Measurements from ENCODE around the gene HSD17B2.

Gene HSD17B2

GRCh38 chr16:82033006-82033405 is 2.0 kb upstream of the HSD17B2 start:
- TF ChIP-seq GATA3 (IDR thresholded peaks at IDR 0.05; ENCODE audit: low read depth, low read length) (no peak), GATA2 (IDR thresholded peaks at IDR 0.05; ENCODE audit: low read depth, low read length) (no peak)

DNA sequence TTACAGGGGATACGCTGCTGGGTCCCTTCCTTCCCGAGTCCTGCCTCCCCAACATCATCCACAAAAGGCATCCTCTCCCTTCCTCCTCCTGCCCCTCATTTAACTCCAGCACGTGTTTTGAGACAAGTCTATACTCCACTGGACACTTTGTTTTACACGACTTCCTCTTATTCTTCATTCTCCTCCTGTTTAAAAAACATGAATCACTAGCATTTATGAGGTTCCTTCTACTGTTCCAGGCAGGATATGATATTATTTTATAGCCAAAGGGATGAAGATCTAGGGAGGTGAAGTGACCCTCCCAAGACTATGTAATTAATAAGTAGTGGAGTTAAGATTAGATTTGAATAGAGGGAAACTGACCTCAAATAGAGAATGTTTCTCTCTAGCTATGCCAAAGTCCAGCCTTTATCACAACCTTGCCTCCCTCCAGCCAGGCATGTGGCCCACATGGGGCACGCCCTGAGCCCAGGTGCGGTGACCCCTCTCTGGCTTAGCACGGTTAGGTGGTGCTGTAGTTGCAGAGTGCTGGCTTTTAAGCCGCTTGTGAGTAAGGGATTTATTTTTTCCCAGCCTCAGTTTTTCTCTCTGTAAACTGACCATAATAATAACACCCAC is 1.3 kb upstream of the HSD17B2 start:
- TF ChIP-seq GATA3 (IDR thresholded peaks at IDR 0.05; ENCODE audit: low read depth, low read length) (no peak), GATA2 (IDR thresholded peaks at IDR 0.05; ENCODE audit: low read depth, low read length) (no peak)

DNA sequence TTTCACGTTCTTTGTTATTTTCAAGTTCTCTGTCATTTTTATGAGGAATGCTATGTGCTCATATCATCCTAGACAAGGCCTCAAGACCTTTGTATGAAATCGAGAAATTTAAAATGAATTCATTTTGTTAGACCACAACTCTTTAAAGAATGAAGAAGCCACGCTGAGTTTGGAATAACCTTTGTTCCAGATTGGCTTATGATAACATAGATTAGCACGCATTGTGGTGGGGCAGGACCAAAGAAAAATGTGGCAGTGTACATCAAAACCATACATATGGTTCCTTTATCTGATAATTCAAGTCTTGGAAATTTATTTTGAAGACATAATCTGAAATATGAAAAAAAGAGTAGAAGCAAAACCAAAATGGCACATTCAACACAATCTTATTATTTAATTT is 2.2 kb downstream of the HSD17B2 start:
- TF ChIP-seq GATA2 (IDR thresholded peaks at IDR 0.05; ENCODE audit: low read depth, low read length), result no peak
- no peak for TF ChIP-seq GATA3 (IDR thresholded peaks at IDR 0.05; ENCODE audit: low read depth, low read length)

DNA sequence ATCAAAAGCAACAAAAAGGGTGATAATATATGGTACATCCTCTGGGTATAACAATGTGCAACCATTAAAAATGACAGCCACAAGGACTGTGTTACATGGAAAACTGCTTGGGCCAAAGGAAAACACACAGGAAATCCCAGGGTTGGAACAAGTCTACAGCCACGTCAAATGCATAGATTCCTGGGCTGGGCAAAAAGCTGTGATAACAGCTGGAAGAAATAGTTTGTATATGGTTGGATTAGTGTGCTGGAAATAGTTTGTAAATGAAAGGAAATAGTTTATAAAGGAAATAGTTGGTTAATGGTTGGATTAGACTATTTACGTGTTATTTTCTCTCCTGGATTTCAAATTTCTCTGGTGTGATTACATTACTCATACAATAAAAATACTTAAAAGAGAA is 2.6 kb downstream of the HSD17B2 start:
- no peak for TF ChIP-seq GATA3 (IDR thresholded peaks at IDR 0.05; ENCODE audit: low read depth, low read length)
- TF ChIP-seq GATA2 (IDR thresholded peaks at IDR 0.05; ENCODE audit: low read depth, low read length), result no peak

- no peak for TF ChIP-seq GATA3 (IDR thresholded peaks at IDR 0.05; ENCODE audit: low read depth, low read length)
- no peak for TF ChIP-seq GATA2 (IDR thresholded peaks at IDR 0.05; ENCODE audit: low read depth, low read length)
Observed at GRCh38 chr16:82040296-82040695, 5.2 kb downstream of the HSD17B2 start.

- no peak for TF ChIP-seq GATA3 (IDR thresholded peaks at IDR 0.05; ENCODE audit: low read depth, low read length)
- no peak for TF ChIP-seq GATA2 (IDR thresholded peaks at IDR 0.05; ENCODE audit: low read depth, low read length)
Observed at GRCh38 chr16:82041542-82041941, 6.5 kb downstream of the HSD17B2 start.

DNA sequence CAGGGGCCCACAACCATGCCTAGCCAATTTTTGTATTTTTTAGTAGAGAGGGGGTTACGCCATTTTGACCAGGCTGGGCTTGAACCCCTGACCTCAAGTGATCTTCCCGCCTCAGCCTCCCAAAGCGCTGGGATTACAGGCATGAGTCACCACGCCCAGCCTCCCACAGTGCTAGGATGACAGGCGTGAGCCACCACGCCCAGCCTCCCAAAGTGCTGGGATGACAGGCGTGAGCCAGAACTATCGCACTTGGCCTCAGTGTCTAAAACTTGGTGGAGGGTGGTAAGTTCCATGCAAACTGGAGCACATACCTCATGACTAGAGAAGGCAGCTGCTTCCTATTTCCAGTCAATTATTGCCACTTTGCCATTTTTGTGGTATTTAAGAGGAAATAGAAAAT is 7.1 kb downstream of the HSD17B2 start:
- no peak for TF ChIP-seq GATA2 (IDR thresholded peaks at IDR 0.05; ENCODE audit: low read depth, low read length)
- TF ChIP-seq GATA3 (IDR thresholded peaks at IDR 0.05; ENCODE audit: low read depth, low read length), result no peak

DNA sequence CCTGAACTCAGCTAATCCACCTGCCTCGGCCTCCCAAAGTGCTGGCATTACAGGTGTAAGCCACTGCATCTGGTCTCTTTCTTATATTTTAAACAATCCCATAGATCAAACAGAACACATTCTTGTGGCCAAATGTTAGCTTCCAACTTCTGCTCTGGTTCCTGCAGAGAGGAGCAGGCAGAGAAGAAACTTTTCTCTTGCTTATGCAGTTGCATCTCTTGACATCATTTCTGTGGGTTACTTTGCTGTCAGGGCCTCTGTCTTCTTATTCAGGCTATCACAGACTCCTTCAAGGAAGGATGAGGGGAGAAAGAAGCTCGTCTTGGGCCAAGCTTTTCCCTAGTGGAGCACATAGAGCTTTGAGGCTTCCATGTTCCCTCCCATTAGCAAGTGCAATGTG is 7.8 kb downstream of the HSD17B2 start:
- TF ChIP-seq GATA3 (IDR thresholded peaks at IDR 0.05; ENCODE audit: low read depth, low read length), result no peak

GRCh38 chr16:82043680-82044584 is 8.9 kb downstream of the HSD17B2 start:
- no peak for TF ChIP-seq GATA3 (IDR thresholded peaks at IDR 0.05; ENCODE audit: low read depth, low read length)
- no peak for TF ChIP-seq GATA2 (IDR thresholded peaks at IDR 0.05; ENCODE audit: low read depth, low read length)

GRCh38 chr16:82044585-82044911 is 9.5 kb downstream of the HSD17B2 start:
- TF ChIP-seq GATA2 (IDR thresholded peaks at IDR 0.05; ENCODE audit: low read depth, low read length), result no peak

DNA sequence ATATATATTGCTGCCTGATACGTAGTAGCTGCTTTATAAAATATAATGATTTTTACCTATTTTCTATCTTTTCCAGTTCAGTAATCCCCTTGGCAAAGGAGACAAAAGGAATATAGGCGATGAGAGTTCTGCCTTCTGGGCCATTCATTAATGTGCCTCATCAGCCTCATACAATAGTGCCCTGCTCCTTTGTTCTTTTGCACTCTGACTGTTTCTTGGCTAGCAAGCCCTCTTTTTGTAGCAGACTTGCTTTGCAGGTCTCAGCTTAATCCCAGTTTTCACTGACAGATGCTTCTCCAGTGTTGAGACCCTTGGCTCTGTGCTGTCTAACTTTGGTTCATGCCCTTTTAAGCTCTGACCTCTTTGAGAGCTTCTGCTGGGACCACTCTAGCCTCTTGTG is 10.4 kb downstream of the HSD17B2 start:
- TF ChIP-seq GATA2 (IDR thresholded peaks at IDR 0.05; ENCODE audit: low read depth, low read length), result no peak
- TF ChIP-seq GATA3 (IDR thresholded peaks at IDR 0.05; ENCODE audit: low read depth, low read length), result no peak

DNA sequence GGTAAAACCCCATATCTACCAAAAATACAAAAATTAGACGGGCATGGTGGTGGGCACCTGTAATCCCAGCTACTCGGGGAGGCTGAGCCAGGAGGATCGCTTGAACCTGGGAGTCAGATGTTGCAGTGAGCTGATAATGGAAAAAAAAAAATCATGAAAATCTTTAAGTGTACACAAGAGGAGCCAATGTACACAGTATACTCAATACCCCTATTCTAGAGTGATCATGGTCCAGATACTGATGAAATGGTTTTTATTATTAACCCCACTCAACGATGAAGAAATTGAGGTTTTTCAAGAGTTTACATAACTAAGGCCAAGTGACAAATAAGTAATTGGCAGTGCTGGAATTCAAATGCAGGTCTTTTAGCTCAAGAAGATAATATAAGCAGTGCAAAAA is 11.5 kb downstream of the HSD17B2 start:
- TF ChIP-seq GATA2 (IDR thresholded peaks at IDR 0.05; ENCODE audit: low read depth, low read length) (no peak), GATA3 (IDR thresholded peaks at IDR 0.05; ENCODE audit: low read depth, low read length) (no peak)

- no peak for TF ChIP-seq GATA3 (IDR thresholded peaks at IDR 0.05; ENCODE audit: low read depth, low read length)
- no peak for TF ChIP-seq GATA2 (IDR thresholded peaks at IDR 0.05; ENCODE audit: low read depth, low read length)
Observed at GRCh38 chr16:82046941-82047340, 11.9 kb downstream of the HSD17B2 start.

- TF ChIP-seq GATA3 (IDR thresholded peaks at IDR 0.05; ENCODE audit: low read depth, low read length) (no peak), GATA2 (IDR thresholded peaks at IDR 0.05; ENCODE audit: low read depth, low read length) (no peak)
Observed at GRCh38 chr16:82047374-82047773, 12.3 kb downstream of the HSD17B2 start.

- TF ChIP-seq GATA3 (IDR thresholded peaks at IDR 0.05; ENCODE audit: low read depth, low read length) (no peak), GATA2 (IDR thresholded peaks at IDR 0.05; ENCODE audit: low read depth, low read length) (no peak)
Observed at GRCh38 chr16:82047787-82048186, 12.7 kb downstream of the HSD17B2 start.
